H7 (cell line): ENCODE results near the gene CTNNA3. TPM values are rescaled to one million over a fixed set of nuclear protein-coding genes. Genes with fewer than 3 reads are reported as not detected.
"Not testable (repeated sequence)": the region's sequence is repeated elsewhere in the genome, so short reads cannot be mapped to it uniquely, and the experiment has no call there.

Source experiments
- DNase-seq: peaks from one replicate; pipeline ENCODE4 v3.0.0; 2012
- H3K27me3 ChIP-seq: 2 replicates; pipeline ENCODE4 v1.6.0; 2011; ENCODE audit warnings: mild to moderate bottlenecking, low read length; ENCODE audit not compliant: control insufficient read depth, insufficient read depth
- H3K36me3 ChIP-seq: replicated peaks from 2 replicates; pipeline ENCODE4 v1.5.1; 2011; ENCODE audit warnings: low read length; ENCODE audit not compliant: control insufficient read depth, insufficient read depth
- H3K4me3 ChIP-seq: 2 replicates; pipeline ENCODE4 v1.5.1; 2011; ENCODE audit warnings: low read depth, mild to moderate bottlenecking, control low read depth, low read length, moderate library complexity; ENCODE audit not compliant: insufficient read depth
- total RNA-seq: library from RNA; depleted of rRNA; stranded (reverse); fragments of >200 nt; shearing (Covaris generic); gene quantifications from 2 replicates; pipeline ENCODE4 v1.2.3, GENCODE V29; 2014

Gene CTNNA3
- total RNA-seq, 1 experiment from 2014 or later: 10.6 TPM

DNA sequence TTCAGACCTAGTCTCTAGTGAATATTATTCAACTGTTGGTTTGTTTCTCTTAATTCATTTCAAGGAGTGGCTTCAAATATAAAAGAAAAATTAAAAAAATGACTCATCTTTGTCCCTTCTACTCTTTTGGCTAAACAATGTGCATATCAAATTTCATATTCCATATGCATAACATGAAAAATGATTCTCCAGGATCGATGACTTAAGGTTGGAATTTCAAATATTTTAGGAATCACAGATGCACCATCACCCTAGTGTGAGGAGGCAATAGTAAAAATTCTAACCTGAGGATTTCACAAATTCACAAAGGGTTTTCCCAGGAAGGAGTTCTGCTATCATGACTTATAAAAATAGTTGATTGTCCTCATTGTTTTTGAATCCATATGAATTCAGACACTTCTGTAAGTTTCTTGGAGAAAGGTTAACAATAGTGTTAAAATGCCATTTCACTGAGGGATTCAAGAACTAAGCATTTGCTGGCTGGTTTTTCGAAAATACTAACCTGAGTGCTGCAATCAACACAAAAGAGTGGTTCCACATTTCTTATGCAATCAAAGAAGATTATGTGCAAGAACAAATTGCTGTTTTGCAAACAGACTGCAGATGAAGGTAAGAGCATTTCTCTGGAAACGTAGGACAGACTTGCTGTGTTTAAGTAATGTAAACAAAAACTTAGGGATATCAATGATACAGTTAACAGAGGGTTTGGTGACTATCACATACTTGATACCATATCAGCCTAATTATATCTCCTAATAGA is 1317.7 kb downstream of the CTNNA3 start:
- Histone ChIP-seq H3K36me3 (no peaks in the 10 kb centered on the region), H3K27me3 (no peaks in the 10 kb centered on the region), H3K4me3 (no peak overlapping the region)
- DNase-seq: peak; percentile 1

GRCh38 chr10:66368146-66368545 is 1327.8 kb downstream of the CTNNA3 start:
- no peak for DNase-seq
- Histone ChIP-seq H3K27me3 (no peaks in the 10 kb centered on the region), H3K4me3 (no peak overlapping the region), H3K36me3 (no peaks in the 10 kb centered on the region)

- Histone ChIP-seq H3K36me3 (no peaks in the 10 kb centered on the region), H3K4me3 (no peak overlapping the region), H3K27me3 (no peaks in the 10 kb centered on the region)
- no peak for DNase-seq
Observed at GRCh38 chr10:66366163-66366562, 1329.8 kb downstream of the CTNNA3 start.

- Histone ChIP-seq H3K27me3 (no peaks in the 10 kb centered on the region), H3K36me3 (no peaks in the 10 kb centered on the region), H3K4me3 (no peak overlapping the region)
- no peak for DNase-seq
Observed at GRCh38 chr10:66365686-66366085, 1330.3 kb downstream of the CTNNA3 start.

- no peak for DNase-seq
- Histone ChIP-seq H3K36me3 (no peaks in the 10 kb centered on the region), H3K4me3 (no peak overlapping the region), H3K27me3 (no peaks in the 10 kb centered on the region)
Observed at GRCh38 chr10:66362522-66362921, 1333.5 kb downstream of the CTNNA3 start.

DNA sequence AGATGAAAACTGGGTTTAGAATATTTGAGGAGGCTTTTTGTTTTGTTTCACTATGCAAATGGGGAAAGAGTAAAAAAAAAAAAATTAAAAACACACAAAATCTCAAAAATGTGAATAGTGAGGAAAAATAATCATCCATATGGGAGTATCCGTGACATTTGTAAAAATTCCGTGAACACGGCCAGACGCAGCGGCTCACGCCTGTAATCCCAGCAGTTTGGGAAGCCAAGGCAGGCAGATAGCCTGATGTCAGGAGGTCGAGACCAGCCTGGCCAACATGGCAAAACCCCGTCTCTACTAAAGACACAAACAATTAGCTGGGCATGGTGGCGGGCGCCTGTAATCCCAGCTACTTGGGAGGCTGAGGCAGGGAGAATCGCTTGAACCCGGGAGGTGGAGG is 1342.2 kb downstream of the CTNNA3 start:
- H3K36me3 ChIP-seq, DNase-seq, H3K4me3 ChIP-seq, H3K27me3 ChIP-seq: not testable (repeated sequence)

DNA sequence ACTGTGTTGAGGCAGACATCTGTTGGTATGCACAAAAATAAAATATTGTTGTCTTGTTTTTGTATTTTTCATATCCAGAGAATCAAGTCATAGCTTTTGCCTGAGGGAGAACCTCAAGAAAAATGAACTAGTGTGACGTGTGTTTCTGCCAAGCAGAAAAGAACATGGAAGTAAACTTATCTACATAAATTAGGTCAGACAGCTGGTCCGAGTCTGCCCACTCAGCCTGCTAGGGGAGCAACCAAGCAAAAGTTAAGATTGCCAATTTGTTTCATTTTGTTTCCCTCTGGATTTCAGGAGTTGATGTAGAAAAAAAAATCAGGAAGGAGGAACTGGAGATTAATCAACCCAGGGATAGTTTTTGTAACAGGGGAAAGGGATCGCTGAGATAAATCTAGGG is 1342.6 kb downstream of the CTNNA3 start:
- Histone ChIP-seq H3K27me3 (no peaks in the 10 kb centered on the region), H3K4me3 (no peak overlapping the region), H3K36me3 (no peaks in the 10 kb centered on the region)
- no peak for DNase-seq

GRCh38 chr10:66350622-66351399 is 1345.2 kb downstream of the CTNNA3 start:
- no peak for DNase-seq
- no peak overlapping the region for H3K4me3 ChIP-seq

DNA sequence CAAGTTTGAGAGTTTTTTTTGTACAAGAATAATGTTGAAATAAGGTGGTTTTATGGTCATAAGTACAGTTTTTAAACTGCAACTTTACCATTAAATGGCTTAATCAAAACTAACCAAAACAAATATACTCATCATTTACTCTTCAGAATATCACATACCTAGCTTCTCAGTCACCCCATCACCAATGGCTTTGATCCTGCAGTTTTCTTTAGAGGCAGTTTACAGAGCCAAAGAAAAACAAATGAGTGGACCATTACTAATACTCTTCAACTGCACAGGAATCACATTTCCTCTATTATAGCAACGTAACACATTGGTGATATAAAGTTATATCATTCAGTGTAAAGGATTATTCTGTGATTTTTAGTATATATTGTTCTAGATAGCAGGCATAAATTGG is 1346.3 kb downstream of the CTNNA3 start:
- Histone ChIP-seq H3K27me3 (no peaks in the 10 kb centered on the region), H3K4me3 (no peak overlapping the region), H3K36me3 (no peaks in the 10 kb centered on the region)
- no peak for DNase-seq

More at GRCh38 chr10:66350622-66351399, 1345.2 kb downstream of the CTNNA3 start:
- Histone ChIP-seq H3K27me3 (no peaks in the 10 kb centered on the region), H3K36me3 (no peaks in the 10 kb centered on the region)

GRCh38 chr10:66349076-66349475 is 1346.9 kb downstream of the CTNNA3 start:
- no peak overlapping the region for H3K4me3 ChIP-seq
- no peaks in the 10 kb centered on the region for H3K27me3 ChIP-seq
- H3K36me3 ChIP-seq: no peaks in the 10 kb centered on the region
- DNase-seq: no peak

- Histone ChIP-seq H3K36me3 (no peaks in the 10 kb centered on the region), H3K4me3 (no peak overlapping the region), H3K27me3 (no peaks in the 10 kb centered on the region)
- DNase-seq: no peak
Observed at GRCh38 chr10:66337211-66337610, 1358.8 kb downstream of the CTNNA3 start.

GRCh38 chr10:66336791-66337190 is 1359.2 kb downstream of the CTNNA3 start:
- Histone ChIP-seq H3K27me3 (no peaks in the 10 kb centered on the region), H3K4me3 (no peak overlapping the region), H3K36me3 (no peaks in the 10 kb centered on the region)
- no peak for DNase-seq

- not testable (repeated sequence) for H3K27me3 ChIP-seq, H3K36me3 ChIP-seq, DNase-seq, H3K4me3 ChIP-seq
Observed at GRCh38 chr10:66335753-66336152, 1360.2 kb downstream of the CTNNA3 start.

- Histone ChIP-seq H3K27me3 (no peaks in the 10 kb centered on the region), H3K36me3 (no peaks in the 10 kb centered on the region), H3K4me3 (no peak overlapping the region)
- peak; percentile 12 for DNase-seq
Observed at GRCh38 chr10:66329147-66329546, 1366.8 kb downstream of the CTNNA3 start.

DNA sequence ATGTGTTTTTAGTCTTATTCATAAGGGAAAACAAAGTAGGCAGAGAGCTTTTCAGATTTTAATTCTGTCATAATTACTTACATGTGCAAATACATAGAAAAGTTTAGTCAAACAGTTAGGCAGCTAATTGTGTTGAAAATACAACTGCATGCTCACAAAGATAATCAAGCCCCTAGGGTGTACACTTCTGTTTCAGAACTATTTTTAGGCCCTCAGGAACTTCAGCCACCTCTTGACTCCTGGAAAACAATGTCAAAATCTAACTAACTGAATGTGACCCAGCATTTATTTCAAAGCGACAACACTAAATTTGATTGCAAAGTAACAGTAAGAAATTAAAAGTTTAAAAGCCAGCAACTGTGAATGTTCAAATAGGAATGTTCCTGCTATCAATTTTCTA is 1369.1 kb downstream of the CTNNA3 start:
- no peaks in the 10 kb centered on the region for H3K27me3 ChIP-seq
- H3K36me3 ChIP-seq: no peaks in the 10 kb centered on the region
- H3K4me3 ChIP-seq: no peak overlapping the region
- DNase-seq: no peak
